Esophagus squamous epithelium (tissue), 4 donors: ENCODE results near the gene NDFIP1.
"Not testable (repeated sequence)": the region's sequence is repeated elsewhere in the genome, so short reads cannot be mapped to it uniquely, and the experiment has no call there.

ENCODE experiments used
- CTCF ChIP-seq, 6 experiments: fragments of 450-650 bp in 4 of 6; fragments of 200-600 bp in 2 of 6; sonication (generic) in 2 of 6; IDR thresholded peaks; one replicate each; pipeline ENCODE4 v1.5.1; 2016 to 2019; ENCODE audit warnings: antibody characterized with exemption in 6 of 6, mild to moderate bottlenecking in 4 of 6, moderate library complexity in 4 of 6
- POLR2A ChIP-seq, 4 donors: fragments of 450-650 bp; IDR thresholded peaks; one replicate each; pipeline ENCODE4 v1.6.1; 2017; ENCODE audit warnings: antibody characterized with exemption in 4 of 4, mild to moderate bottlenecking in 4 of 4, moderate library complexity in 3 of 4

DNA sequence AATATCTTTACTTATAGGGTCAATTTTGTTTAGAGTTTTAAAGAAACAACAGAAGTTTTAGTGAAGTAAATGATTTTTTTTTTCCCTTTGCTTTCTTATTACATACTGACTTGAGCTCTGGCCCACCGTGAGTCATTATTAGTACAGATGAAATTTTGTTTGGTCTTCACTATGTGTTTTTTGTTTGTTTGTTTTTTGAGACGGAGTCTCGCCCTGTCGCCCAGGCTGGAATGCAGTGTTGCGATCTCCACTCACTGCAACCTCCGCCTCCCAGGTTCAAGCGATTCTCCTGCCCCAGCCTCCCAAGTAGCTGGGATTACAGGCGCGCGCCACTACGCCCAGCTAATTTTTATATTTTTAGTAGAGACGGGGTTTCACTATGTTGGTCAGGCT is 45.9 kb downstream of the NDFIP1 start:
- TF ChIP-seq CTCF, POLR2A (IDR thresholded peaks at IDR 0.05): not testable (repeated sequence)
